Fibroblast of skin of right quadriceps (primary cell): ENCODE measurements around the gene TRNAU1AP.
"Not testable (repeated sequence)": the region's sequence is repeated elsewhere in the genome, so short reads cannot be mapped to it uniquely, and the experiment has no call there.

Experiments used
- DNase-seq: peaks from one replicate; pipeline ENCODE4 v3.0.0-alpha.2; 2013

TRNAU1AP gene

DNA sequence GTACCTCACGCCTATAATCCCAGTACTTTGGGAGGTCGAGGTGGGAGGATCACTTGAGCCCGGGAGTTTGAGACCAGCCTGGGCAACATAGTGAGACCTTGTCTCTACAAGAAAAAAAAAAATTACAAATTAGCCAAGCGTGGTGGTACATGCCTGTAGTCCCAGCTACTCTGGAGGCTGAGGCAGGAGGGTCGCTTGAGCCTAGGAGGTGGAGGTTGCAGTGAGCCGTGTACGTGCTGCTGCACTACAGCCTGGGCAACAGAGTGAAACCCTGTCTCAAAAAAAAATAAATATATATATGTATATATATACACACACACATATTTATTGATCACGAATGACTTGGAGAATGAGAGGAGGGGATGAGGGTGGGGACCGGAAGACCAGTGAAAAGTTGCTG is 30.3 kb upstream of the TRNAU1AP start:
- DNase-seq: not testable (repeated sequence)

DNA sequence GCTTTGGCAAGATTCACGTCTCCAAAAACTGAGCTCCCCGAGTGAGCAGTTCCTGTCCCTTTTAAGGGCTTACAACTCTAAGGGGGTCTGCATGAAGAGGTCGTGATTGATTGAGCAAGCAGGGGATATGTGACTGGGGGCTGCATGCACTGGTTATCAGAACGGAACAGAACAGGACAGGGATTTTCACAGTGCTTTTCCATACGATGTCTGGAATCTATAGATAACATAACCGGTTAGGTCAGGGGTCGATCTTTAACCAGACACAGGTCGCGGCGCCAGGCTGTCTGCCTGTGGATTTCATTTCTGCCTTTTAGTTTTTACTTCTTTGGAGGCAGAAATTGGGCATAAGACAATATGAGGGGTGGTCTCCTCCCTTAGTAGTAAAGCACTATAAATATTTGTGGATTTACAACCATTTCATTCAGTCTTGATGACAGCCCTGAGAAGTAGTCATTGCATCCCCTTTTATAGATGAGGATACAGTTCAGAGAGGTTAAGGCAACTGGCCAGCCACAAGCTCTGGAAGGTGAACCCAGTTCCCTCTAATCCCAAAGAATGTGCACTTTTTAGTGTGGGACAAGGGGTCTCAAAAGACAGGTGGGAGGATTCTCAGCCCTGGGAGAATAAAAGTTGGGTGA is 27.8 kb upstream of the TRNAU1AP start:
- DNase-seq: not testable (repeated sequence)

DNA sequence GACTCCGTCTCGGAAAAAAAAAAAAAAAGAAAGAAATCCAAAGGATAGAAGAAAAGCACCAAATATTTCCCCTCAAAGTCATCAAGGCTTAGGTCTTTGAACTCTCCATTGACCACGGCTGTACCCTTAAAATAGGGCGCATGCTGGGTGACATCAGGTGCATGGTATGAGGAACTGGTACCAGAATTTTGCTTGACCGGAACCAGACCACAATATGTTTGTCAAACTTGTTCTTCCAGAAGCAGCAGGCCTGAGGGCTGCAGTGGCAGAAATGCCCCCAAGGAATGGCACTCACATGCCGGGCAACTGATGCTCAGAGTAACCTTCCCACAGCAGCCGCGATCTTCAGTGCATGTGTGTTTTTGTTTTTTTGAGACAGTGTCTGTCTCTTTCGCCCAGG is 26.0 kb upstream of the TRNAU1AP start:
- DNase-seq: no peak

DNA sequence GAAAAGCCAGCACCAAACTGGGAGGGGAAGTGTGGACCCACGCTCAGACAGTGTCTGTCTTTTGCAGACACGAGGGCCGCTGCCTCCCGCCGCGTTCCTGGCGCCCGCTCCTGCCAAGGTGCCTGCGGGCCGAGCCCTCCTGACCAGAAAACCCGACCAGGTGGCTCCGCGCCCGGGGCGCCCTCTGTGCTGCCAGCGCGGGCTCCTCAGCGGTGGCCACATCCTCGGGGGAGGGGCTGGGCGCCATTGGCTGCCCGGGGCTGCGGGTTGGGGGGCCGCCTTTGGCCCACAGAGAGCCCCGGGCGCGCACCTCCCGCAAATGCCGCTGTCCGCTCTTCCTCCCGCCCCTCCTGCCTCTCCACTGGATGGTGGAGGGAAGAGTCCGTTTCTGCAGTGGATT is 22.4 kb upstream of the TRNAU1AP start:
- DNase-seq: no peak

DNA sequence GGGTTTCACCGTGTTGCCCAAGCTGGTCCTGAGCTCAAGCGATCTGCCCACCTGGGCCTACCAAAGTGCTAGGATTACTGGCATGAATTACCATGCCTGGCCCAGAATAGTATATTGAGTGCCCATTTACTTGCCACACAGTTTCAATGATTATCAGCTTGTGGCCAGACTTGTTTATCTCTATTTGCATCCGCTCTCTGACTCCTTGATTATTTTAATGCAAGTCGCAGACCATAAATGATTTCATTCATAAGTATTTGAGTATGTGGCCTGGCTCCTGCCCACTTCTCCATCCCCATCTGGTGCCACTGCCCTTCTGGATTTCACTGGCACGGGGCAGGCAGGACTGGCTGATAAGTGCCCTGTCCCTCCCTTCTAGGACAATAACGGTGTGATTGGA is 18.2 kb upstream of the TRNAU1AP start:
- no peak for DNase-seq

DNA sequence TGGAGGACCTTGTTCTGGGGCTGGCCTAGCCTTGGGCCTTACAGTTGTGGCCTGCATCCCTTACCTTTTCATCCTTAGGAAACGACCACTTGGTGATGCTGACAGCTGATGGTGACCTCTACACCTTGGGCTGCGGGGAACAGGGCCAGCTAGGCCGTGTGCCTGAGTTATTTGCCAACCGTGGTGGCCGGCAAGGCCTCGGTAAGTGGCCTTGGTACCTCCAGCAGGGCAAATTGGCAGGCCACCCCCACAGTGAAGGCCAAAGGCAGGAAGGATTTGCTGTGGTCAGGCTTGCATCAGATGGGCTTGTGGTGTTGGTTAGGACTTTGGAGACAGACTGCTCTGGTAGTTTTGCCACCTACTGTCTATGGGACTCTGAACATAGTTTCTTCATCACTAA is 17.7 kb upstream of the TRNAU1AP start:
- no peak for DNase-seq

DNA sequence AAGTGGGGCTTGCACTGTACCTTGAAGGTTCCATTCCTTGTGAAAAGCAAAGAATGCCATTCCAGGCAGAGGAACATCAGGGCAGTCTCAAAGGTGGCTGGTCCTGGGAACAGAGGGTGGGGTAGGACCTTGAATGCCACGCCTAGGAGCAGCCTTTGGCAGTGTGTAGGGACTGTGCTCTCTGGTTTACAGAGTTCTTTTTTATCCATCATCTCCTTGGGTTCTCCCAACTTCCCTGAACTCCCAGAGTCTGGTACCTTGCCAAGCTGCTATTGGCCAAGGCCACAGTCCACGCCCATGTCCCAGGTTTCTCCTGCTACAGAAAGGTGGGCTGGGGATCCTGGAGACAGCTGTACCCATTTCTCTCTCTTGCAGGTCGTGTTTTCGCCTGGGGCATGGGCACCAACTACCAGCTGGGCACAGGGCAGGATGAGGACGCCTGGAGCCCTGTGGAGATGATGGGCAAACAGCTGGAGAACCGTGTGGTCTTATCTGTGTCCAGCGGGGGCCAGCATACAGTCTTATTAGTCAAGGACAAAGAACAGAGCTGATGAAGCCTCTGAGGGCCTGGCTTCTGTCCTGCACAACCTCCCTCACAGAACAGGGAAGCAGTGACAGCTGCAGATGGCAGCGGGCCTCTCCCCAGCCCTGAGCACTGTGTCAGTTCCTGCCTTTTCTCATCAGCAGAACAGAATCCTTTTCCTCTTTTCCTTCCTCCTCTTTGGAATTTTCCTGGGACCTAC is 15.3 kb upstream of the TRNAU1AP start:
- no peak for DNase-seq

DNA sequence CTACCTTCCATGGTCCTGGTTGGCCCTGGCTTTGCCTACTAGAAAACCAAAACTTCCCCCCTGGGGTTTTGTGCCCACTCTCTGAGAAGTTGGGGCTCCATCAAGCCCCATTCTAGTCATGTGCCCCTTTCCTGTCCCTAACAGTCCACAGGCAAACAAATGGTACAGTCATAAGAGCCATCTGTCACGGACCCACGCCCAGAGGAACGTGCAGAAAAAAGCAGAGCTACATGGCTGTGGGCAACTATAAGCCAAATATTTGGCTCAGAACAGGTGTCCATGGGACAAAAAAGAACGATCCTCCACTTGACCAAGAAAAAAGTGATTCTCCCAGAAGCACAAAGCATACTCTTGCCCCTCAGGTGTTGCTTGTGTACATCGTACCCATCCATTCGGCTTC is 14.6 kb upstream of the TRNAU1AP start:
- DNase-seq: no peak

DNA sequence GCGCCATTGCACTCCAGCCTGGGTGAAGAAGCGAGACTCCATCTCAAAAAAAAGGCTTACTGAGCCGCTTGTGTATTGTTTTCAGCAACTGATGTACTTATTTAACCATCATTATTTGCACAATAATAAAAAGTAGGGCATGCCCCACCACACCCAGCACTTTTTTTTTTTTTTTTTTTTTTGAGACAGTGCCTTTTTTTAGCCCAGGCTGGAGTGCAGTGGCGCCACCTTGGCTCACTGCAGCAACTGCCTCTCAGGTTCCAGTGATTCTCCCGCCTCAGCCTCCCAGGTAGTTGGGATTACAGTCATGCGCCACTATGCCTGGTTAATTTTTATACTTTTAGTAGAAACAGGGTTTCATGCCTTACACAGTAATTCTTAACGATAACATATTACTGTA is 12.2 kb upstream of the TRNAU1AP start:
- no peak for DNase-seq

DNA sequence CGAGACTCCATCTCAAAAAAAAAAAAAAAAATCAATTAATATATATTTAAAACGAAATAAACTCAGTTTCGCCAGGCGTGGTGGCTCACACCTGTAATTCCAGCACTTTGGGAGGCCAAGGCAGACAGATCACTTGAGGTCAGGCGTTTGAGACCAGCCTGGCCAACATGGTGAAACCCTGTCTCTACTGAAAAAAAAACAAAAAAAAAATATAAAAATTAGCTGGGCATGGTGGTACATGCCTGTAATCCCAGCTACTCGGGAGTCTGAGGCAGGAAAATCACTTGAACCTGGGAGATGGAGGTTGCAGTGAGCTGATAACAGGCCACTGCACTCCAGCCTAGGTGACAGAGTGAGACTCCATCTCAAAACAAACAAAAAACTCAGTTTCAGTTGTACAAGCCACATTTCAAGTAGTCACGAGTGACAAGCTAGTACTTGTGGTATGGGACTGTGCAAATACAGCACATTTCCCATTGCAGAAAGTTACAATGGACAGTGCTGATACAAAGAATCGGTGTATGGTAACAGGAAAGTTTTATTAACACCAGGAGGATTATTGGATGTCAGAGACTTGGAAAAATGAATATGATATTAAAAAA is 11.4 kb upstream of the TRNAU1AP start:
- DNase-seq: not testable (repeated sequence)

DNA sequence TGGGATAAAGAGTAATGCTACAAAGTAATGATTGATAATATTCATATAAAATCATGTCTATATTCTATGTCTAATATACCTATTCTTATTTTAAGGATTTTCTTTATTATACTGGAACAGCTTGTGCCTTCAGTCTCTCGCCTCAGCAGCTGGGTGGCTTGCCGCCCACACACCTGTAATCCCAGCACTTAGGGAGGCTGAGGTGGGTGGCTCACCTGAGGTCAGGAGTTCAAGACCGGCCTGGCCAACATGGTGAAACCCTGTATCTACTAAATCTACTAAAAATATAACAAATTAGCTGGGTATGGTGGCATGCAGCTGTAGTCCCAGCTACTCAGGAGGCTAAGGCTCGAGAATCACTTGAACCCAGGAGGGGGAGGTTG is 7.6 kb upstream of the TRNAU1AP start:
- no peak for DNase-seq

DNA sequence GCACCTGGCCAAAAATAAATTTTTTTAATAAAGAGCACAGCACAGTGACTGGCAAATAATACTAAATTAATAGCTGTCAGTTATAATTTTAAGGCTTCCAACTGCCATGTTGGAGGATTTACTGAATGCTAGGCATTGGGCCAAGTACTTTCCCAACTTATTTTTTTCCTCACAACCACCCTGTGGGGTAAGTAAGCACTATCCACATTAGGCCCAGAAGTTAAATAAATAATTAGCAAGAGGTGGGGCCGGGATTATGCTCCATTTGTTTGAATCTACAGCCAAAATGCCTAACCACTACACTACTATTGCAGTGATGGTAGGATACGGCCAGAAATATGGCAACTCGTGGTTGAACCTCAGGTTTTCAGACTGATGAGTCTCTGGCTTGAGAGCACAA is 4.6 kb upstream of the TRNAU1AP start:
- peak; percentile 3 for DNase-seq

DNA sequence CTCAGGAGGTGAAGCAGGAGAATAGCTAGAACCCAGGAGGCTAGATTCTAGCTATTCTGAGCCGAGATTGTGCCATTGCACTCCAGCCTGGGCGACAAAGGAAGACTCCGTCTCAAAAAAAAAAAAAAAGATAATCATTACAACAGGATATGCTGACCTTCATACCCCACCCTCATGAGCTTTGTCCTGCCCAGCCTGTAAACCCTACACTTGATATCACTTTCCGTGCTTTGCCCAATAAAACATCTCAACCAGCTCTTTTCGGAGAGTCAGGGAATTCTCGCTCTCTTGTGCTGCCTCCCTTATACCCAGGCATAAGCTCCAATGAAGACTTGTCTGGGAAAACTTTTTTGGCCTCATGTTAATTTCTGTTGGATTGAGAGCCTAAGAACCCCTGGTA is 1.5 kb upstream of the TRNAU1AP start:
- no peak for DNase-seq

DNA sequence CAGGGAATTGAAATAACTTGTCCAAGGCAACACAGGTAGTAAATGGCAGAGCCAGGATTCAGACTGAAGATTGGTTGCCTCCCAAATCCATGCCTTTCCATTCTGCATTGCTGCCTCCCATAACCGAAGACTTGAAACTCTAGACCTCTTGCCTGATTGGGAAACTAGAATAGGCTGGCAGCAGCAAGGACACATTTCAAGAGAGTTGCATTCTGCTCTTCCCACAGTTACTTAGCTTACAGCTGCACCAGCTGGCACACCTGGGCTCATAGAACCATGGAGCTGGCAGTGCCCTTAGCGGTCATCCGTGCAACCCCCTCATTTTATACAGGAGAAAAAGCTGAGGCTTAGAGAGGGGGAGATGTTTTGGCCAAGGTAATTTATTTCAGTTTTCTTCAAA is 8.0 kb downstream of the TRNAU1AP start:
- no peak for DNase-seq

DNA sequence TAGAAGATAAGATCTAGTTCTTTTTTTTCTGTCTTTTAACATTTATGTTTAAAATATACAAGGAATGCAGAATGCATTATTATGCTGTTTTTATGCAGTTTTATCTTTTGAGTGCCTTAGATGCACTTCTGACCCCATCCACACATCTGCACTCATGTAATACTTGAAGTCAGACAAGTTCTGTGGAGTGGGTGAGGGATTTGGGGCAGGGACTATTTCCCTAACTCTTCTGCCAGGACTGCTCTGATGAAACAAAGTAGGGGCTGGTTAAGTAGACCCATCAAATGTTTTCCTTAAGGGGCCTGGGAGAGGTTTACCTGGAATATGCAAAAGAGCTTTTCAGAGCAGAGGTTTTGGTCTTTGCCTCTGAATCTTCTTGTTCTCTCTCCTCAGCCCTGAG is 11.4 kb downstream of the TRNAU1AP start:
- DNase-seq: no peak

DNA sequence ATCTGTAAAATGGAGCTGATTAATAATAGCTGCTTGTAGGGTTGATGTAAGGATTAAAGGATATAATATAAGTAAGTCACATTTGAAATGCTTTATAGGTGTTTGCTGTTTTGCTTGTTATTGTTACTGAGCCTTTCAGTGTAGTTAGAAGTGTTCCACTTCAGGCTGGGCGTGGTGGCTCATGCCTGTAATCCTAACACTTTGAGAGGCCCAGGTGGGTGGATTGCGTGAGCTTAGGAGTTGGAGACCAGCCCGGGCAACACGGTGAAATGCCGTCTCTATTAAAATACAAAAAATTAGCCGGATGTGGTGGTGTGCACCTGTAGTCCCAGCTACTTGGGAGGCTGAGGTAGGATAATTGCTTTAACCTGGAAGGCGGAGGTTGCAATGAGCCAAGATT is 12.2 kb downstream of the TRNAU1AP start:
- no peak for DNase-seq

DNA sequence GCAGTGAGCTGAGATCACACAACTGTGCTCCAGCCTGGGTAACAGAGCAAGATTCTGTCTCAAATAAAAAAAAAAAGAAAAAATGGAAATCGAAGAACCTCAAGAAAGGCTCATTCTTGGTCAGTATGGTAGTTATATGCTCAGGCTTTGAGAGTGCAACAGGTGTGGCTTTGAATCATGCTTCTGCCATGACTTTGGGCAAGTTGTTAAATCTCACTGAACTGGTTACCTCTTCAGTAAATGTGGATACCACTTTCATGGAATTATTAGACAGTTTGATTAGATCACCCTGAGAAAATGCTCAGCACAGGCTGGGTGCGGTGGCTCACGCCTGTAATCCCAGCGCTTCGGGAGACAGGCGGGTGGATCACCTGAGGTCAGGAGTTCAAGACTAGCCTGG is 12.8 kb downstream of the TRNAU1AP start:
- DNase-seq: no peak

DNA sequence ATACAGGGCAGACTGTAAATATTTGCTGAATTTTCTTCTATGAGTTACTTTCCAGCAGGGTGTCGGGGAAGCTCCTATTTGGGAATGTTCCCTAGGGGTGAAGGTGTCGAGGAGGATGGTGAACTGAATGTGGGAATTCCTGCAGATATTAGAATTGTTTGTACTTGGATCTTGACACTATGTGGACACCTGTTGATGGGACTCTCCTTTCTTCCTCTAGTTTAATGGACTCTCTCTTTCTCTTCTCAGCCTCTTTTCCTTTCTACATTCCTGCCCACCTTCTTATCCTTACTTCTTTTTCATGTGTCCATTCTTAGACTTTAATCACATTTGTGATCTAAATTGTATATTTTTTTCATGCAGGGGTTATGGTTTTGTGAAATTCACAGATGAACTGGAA is 14.0 kb downstream of the TRNAU1AP start:
- no peak for DNase-seq

DNA sequence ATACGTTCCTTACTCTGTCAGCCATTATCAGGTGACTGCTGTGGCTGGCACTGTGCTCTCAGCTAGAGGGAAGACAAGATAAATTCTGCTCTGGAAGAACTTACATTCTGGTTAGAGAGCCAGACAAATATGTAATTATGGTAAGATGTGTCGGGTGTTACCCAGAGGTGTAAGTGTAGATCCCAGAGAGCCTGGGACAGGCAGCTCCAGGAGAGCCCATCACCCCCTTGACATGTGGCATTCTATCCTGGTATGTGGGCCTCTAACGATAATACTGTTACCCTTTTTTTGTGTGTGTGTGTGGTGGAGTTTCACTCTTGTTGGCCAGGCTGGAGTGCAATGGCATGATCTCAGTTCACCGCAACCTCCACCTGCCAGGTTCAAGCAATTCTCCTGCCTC is 19.0 kb downstream of the TRNAU1AP start:
- no peak for DNase-seq

DNA sequence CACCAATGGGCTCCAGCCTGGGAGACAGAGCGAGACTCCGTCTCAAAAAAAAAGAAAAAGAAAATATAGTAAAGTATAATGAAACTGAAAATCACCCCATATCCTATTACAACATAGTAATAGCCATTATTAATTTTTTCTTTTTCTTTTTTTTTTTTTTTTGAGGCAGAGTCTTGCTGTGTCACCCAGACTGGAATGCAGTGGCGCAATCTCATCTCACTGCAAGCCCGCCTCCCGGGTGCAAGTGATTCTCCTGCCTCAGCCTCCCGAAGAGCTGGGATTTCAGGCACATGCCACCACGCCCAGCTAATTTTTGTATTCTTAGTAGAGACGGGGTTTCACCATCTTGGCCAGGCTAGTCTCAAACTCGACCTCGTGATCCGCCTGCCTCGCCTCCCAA is 20.0 kb downstream of the TRNAU1AP start:
- peak; percentile 59 for DNase-seq

DNA sequence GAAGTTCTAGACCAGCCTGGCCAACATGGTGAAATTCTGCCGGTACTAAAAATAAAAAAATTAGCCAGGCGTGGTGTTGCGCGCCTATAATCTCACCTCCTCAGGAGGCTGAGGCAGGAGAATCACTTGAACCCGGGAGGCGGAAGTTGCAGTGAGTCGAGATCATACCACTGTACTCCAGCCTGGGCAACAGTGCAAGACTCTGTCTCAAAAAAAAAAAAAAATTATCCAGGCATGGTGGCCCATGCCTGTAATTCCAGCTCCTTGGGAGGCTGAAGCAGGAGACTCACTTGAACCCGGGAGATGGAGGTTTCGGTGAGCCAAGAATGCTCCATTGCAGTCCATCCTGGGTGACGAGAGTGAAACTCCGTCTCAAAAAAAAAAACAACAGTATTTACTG is 20.7 kb downstream of the TRNAU1AP start:
- DNase-seq: no peak

DNA sequence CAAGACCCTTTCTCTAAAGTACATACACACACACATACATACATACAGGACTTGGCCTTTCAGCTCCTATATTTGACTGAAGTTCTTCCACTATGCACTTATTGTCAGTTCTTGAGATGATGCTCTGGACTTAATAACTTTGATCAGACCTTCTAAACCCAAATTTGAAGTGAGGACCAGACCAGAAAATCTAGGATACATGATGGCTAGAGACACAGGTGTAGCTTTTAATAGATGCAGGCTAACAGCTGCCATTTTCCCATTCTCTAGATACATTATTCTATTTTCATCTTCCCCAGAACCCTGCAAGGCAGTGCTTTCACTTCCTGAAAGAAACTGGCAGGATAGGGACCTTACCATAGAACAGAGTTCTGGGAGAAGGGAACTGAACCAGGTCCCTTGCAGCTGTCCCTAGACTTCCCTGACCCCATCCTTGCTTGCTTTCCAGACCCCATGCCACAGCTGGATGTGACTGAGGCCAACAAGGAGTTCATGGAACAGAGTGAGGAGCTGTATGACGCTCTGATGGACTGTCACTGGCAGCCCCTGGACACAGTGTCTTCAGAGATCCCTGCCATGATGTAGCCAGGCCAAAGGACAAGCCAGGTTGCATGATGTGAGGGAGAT is 24.3 kb downstream of the TRNAU1AP start:
- DNase-seq: no peak

DNA sequence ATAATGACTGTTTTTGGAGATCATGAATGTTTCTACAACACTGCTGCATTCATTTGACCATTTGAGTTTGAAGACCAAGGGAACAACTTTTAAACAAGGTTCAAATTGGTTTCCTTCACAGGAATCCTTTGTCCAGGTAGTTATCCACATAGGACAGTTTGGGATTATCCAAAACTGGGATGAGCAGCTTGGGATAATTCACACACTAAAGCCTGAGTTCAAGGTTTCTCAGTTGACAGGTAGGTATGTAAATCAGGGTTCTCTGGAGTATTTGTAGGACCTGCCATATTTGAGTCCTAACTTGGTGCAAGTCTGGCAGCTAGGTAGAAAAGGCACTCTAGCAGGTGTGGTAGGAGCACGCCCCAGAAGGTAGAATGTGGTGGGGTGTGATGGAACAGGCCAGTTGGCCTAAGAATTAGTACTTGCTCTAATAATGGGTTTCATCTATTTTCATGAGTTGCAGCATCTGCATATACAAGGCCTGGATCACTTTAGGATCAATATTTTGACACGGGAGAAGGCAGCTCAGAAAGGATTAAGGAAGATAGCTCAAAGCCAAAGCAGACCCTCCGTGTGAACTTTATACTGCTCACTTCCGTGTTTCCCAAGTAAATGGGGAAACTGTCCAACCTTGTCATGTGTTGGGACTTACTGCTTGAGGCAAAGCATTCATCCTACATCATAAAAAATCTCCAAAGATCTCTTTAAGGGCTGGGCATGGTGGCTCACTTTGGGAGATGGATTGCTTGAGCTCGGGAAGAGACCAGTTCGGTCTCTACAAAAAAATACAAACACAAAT is 25.1 kb downstream of the TRNAU1AP start:
- no peak for DNase-seq
